Keratinocyte (primary cell): Measurements from ENCODE around the gene LEKR1. TPM values are rescaled to one million over a fixed set of nuclear protein-coding genes. Genes with fewer than 3 reads are reported as not detected.

Source experiments
- DNase-seq: peaks from one replicate; pipeline ENCODE4 v3.0.0-alpha.2; 2011; ENCODE audit warnings: low read depth, missing footprints, low spot score
- FAIRE-seq: peaks from 2 replicates; lab custom pipeline; 2011; peaks lifted over from hg19 to GRCh38; lab: Jason Lieb, UNC
- H2AFZ ChIP-seq: 2 replicates; pipeline ENCODE4 v1.6.0; 2012; ENCODE audit warnings: low read length, control low read depth, inconsistent platforms; ENCODE audit not compliant: control insufficient read depth
- H3K27ac ChIP-seq: 2 replicates; pipeline ENCODE4 v1.5.1; 2011; ENCODE audit warnings: low read length; ENCODE audit not compliant: control insufficient read depth, insufficient read depth
- H3K27me3 ChIP-seq: 3 replicates; pipeline ENCODE4 v1.6.0; 2011; ENCODE audit warnings: low read length; ENCODE audit not compliant: control insufficient read depth, insufficient read depth; ENCODE audit errors: extremely low read depth
- H3K36me3 ChIP-seq, 2 experiments: 2 replicates in 1 of 2; 3 replicates in 1 of 2; pipeline ENCODE4 v1.5.1; 2011; ENCODE audit warnings: low read length in 2 of 2, mild to moderate bottlenecking in 1 of 2; ENCODE audit not compliant: control insufficient read depth in 2 of 2, insufficient read depth in 2 of 2; ENCODE audit errors: extremely low read depth in 1 of 2
- H3K4me1 ChIP-seq: 3 replicates; pipeline ENCODE4 v1.5.1; 2011; ENCODE audit warnings: low read length; ENCODE audit not compliant: control insufficient read depth, insufficient read depth; ENCODE audit errors: extremely low read depth
- H3K4me2 ChIP-seq: 3 replicates; pipeline ENCODE4 v1.6.0; 2011; ENCODE audit warnings: low read depth, low read length; ENCODE audit not compliant: control insufficient read depth, insufficient read depth; ENCODE audit errors: extremely low read depth
- H3K4me3 ChIP-seq, 3 experiments: fragments of 200-600 bp in 1 of 3; sonication (generic) in 1 of 3; 2 replicates in 2 of 3; 3 replicates in 1 of 3; pipeline ENCODE4 v1.5.1; 2011 to 2016; ENCODE audit warnings: low read length in 3 of 3, mild to moderate bottlenecking in 3 of 3, control low read depth in 2 of 3, inconsistent platforms in 1 of 3, low read depth in 1 of 3, mixed read lengths in 1 of 3, mixed run types in 1 of 3, moderate library complexity in 1 of 3; ENCODE audit not compliant: control insufficient read depth in 2 of 3, insufficient read depth in 2 of 3; ENCODE audit errors: extremely low read depth in 1 of 3
- H3K79me2 ChIP-seq: 2 replicates; pipeline ENCODE4 v1.6.0; 2012; ENCODE audit warnings: low read length; ENCODE audit not compliant: control insufficient read depth, insufficient read depth
- H3K9ac ChIP-seq: 3 replicates; pipeline ENCODE4 v1.6.0; 2011; ENCODE audit warnings: low read length; ENCODE audit not compliant: control insufficient read depth, insufficient read depth; ENCODE audit errors: extremely low read depth
- H3K9me1 ChIP-seq: 3 replicates; pipeline ENCODE4 v1.6.0; 2011; ENCODE audit warnings: low read length; ENCODE audit not compliant: control insufficient read depth, insufficient read depth; ENCODE audit errors: extremely low read depth
- H3K9me3 ChIP-seq: 2 replicates; pipeline ENCODE4 v1.5.1; 2012; ENCODE audit warnings: low read depth, low read length; ENCODE audit not compliant: control insufficient read depth
- H4K20me1 ChIP-seq: 3 replicates; pipeline ENCODE4 v1.6.0; 2011; ENCODE audit warnings: low read length; ENCODE audit not compliant: control insufficient read depth, insufficient read depth; ENCODE audit errors: extremely low read depth
- CTCF ChIP-seq, 3 experiments: IDR thresholded peaks in 1 of 3; conservative IDR thresholded peaks in 1 of 3; optimal IDR thresholded peaks in 1 of 3; 2 replicates in 2 of 3; 3 replicates in 1 of 3; pipeline versions ENCODE3 to v1.5.1; 2011; ENCODE audit warnings: low read length in 3 of 3, mild to moderate bottlenecking in 3 of 3, moderate library complexity in 2 of 3, control low read depth in 1 of 3, inconsistent platforms in 1 of 3; ENCODE audit not compliant: insufficient read depth in 2 of 3; ENCODE audit errors: extremely low read depth in 1 of 3
- EZH2 ChIP-seq: IDR thresholded peaks from one replicate; pipeline ENCODE4 v1.6.1; 2012; ENCODE audit warnings: inconsistent platforms, mild to moderate bottlenecking, low read length, moderate library complexity
- dilution Hi-C: fragments of 300-500 bp; cut with MboI; formaldehyde crosslinking; loops from one replicate; pipeline ENCODE4 v1.7.0; 2020; ENCODE audit warnings: low sequenced_read_pairs; ENCODE audit not compliant: extremely low pct_ligation_motif_present
- polyA plus RNA-seq, 5 experiments: library from polyadenylated mRNA; depleted of rRNA in 3 of 5; stranded (reverse) in 3 of 5; stranded (forward) in 1 of 5; unstranded in 1 of 5; fragments of >200 nt; gene quantifications; 1 replicate in 1 of 5; 2 replicates in 3 of 5; 3 replicates in 1 of 5; pipeline versions ENCODE4 v1.2.1 to v1.2.3, GENCODE V29; 2011 to 2012; ENCODE audit warnings: missing spikeins in 2 of 5, low read depth in 1 of 5, low replicate concordance in 1 of 5

The LEKR1 gene
- polyA plus RNA-seq, 1 donor (not counting 4 experiments of a cell fraction or from before 2014, with no cell fraction given), result 0.63 TPM

- DNase-seq (no peak), FAIRE-seq (peak; percentile 17)
- no peaks in the 10 kb centered on the region for H3K79me2 ChIP-seq
- no peak overlapping the region for H3K27ac ChIP-seq
- H4K20me1 ChIP-seq, result no peaks in the 10 kb centered on the region
- TF ChIP-seq CTCF (optimal IDR thresholded peaks at IDR 0.05 in 1 of 3, IDR thresholded peaks at IDR 0.05 in 1 of 3, conservative IDR thresholded peaks at IDR 0.05 in 1 of 3; ENCODE audit: extremely low read depth in 1 of 3, insufficient read depth in 2 of 3, low read length in 3 of 3), result no peak
- H3K4me2 ChIP-seq, result no peak overlapping the region
- H3K36me3 ChIP-seq, result peaks cover 2 to 4% of the 10 kb centered on the region in 2 experiments
- no peaks in the 10 kb centered on the region for H3K4me1 ChIP-seq
- H3K9me3 ChIP-seq, result no peaks in the 10 kb centered on the region
- no peaks in the 10 kb centered on the region for H3K9me1 ChIP-seq
- H3K4me3 ChIP-seq, result no peak overlapping the region
- H3K27me3 ChIP-seq, result no peaks in the 10 kb centered on the region
- no peak overlapping the region for H3K9ac ChIP-seq
- dilution Hi-C loops, result no loop called here
- H2AFZ ChIP-seq, result no peak overlapping the region
Measured at GRCh38 chr3:156801746-156802145, 24.4 kb upstream of the LEKR1 start.

GRCh38 chr3:156802821-156803606 is 23.1 kb upstream of the LEKR1 start:
- dilution Hi-C loops, result no loop called here
- no peaks in the 10 kb centered on the region for H3K79me2 ChIP-seq
- H2AFZ ChIP-seq, result no peak overlapping the region
- H3K4me3 ChIP-seq, result no peak overlapping the region
- H4K20me1 ChIP-seq, result no peaks in the 10 kb centered on the region
- DNase-seq, result no peak
- no peak overlapping the region for H3K27ac ChIP-seq
- H3K4me1 ChIP-seq, result peaks cover 5% of the 10 kb centered on the region
- no peaks in the 10 kb centered on the region for H3K27me3 ChIP-seq
- H3K9ac ChIP-seq, result no peak overlapping the region
- H3K4me2 ChIP-seq, result no peak overlapping the region
- no peak for FAIRE-seq
- peaks cover 2 to 4% of the 10 kb centered on the region in 2 experiments for H3K36me3 ChIP-seq
- TF ChIP-seq CTCF (optimal IDR thresholded peaks at IDR 0.05 in 1 of 3, IDR thresholded peaks at IDR 0.05 in 1 of 3, conservative IDR thresholded peaks at IDR 0.05 in 1 of 3; ENCODE audit: extremely low read depth in 1 of 3, insufficient read depth in 2 of 3, low read length in 3 of 3), result no peak
- no peak for TF ChIP-seq EZH2
- H3K9me3 ChIP-seq, result no peaks in the 10 kb centered on the region
- no peaks in the 10 kb centered on the region for H3K9me1 ChIP-seq
